NCI-H128 (cell line): ENCODE measurements around the gene TBCB.
"Not testable (repeated sequence)": the region's sequence is repeated elsewhere in the genome, so short reads cannot be mapped to it uniquely, and the experiment has no call there.

Experiments used
- DNase-seq: peaks from one replicate; lab custom pipeline; 2025; ENCODE audit not compliant: unreplicated experiment; lab: John Stamatoyannopoulos, UW

The TBCB gene

DNA sequence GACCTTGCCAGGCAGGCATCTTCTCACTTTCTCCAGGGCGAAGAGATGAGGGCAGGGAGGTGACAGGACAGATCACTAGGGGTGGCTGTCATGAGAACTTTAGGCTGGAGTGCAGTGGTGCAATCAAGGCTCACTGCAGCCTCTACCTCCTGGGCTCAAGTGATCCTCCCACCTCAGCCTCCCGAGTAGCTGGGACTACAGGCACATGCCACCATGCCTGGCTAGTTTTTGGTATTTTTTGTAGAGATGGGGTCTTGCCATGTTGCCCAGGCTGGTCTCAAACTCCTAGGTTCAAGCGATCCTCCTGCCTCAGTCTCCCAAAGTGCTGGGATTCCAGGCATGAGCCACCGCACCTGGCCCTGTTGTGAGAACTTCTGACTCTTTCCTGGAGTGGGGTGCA is 19.6 kb downstream of the TBCB start:
- DNase-seq = not testable (repeated sequence)

DNA sequence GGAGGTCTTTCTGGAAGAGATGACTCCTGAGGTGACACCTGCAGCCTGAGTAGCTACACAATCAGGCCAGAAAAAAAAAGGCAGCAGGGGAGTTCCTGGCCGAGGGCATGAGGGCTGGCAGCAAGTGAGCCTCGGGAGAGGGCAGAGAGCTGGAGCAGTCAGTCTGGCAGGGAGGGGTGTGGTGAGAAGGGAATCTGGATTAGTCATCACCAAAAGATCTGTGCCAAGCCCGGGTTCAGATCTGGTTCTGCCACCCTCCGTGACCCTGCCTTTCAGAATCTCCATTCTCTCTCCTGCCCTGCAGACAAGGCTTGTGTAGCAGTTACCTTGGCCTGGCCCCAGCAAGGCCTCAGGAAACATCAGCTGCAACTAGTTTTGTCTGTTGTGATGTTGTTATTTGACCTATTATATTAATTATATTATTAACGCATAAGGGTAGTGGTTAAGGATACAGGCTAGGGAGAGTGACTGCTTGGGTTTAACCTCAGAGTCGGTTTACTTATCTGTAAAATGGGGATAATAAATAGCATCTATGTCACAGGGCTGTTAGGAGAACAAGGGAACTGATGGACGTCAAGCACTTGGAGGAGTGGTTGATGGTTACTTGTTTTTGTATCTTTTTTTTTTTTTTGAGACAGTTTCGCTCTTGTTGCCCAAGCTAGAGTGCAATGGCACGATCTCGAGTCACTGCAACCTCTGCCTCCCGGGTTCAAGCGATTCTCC is 21.9 kb downstream of the TBCB start:
- DNase-seq = no peak

DNA sequence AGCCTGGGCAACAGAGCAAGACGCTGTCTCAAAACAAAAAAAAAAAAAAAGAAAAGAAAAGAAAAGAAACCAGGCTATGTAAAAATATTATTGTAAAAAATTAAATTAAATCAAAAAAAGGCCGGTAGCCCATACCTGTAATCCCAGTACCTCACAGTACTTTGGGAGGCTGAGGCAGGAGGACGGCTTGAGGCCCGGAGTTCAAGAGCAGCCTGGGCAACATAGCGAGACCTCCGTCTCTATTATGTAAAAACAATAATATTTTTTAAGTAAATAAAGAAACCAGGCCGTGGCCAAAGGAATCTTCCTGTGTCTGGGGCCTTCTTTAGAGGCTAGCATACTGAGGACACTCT is 23.8 kb downstream of the TBCB start:
- no peak for DNase-seq

GRCh38 chr19:36139473-36140303 is 24.4 kb downstream of the TBCB start, which contains the start of gene CAPNS1:
Gene CAPNS1, plus strand, starts transcription at chr19:36140066. Its CDS starts 946 bp downstream, at chr19:36141012.
- DNase-seq = peak; percentile 87

DNA sequence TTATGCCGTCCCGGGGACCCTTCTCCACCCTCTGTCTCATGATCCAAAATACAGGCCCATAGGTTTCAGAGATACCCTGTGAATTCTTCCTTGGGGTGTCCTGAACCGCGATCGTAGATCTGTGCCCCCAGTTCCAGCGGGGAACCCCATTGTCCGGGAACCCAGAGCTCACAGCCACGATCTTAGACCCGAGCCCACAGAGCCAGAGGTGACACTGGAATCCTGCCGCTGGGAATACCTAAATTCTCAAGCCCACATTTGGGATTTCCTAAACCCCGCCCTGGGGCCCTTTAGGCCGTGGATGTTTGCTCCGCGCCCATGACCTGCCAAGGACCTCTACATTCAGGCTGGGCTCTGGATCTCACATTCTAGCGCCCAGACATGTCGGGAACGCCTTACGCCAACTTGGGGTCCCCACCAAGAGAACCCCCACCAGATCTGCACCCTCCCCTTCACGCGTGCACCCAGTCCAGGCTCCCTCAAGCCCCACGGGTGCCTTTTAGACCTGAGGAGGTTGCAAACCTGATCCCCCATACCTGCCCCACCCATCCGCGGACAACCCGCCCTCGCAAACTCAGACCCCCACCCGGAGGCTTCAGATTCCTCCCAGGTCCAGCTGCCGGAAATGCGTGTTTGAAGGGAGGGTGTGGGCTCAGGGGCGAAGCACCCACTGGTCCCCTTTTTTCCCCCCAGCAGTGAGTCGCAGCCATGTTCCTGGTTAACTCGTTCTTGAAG is 25.2 kb downstream of the TBCB start:
- no peak for DNase-seq

GRCh38 chr19:36141039-36141927 is 26.0 kb downstream of the TBCB start:
- DNase-seq = peak; percentile 72

- DNase-seq = no peak
Measured at GRCh38 chr19:36142046-36142445, 26.8 kb downstream of the TBCB start.

DNA sequence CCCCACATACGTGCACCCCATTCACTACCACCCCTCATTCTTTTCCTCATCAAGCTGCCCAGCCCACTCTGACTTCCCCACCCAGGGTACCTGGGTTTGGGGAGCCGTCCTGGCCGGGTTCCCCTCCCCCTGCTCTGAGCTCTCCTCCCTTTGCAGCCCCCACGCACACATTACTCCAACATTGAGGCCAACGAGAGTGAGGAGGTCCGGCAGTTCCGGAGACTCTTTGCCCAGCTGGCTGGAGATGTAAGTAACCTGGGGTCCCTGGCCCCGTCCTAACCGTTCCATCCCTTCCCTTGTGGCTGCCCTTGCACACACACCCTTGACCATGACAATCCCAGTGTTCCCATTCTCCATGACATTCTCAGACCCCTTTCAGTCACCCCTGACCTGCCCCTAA is 27.2 kb downstream of the TBCB start:
- DNase-seq = no peak

- DNase-seq = no peak
Measured at GRCh38 chr19:36144624-36145023, 29.4 kb downstream of the TBCB start.

- no peak for DNase-seq
Measured at GRCh38 chr19:36149673-36150406, 34.6 kb downstream of the TBCB start.

GRCh38 chr19:36150586-36150985 is 35.3 kb downstream of the TBCB start:
- no peak for DNase-seq

DNA sequence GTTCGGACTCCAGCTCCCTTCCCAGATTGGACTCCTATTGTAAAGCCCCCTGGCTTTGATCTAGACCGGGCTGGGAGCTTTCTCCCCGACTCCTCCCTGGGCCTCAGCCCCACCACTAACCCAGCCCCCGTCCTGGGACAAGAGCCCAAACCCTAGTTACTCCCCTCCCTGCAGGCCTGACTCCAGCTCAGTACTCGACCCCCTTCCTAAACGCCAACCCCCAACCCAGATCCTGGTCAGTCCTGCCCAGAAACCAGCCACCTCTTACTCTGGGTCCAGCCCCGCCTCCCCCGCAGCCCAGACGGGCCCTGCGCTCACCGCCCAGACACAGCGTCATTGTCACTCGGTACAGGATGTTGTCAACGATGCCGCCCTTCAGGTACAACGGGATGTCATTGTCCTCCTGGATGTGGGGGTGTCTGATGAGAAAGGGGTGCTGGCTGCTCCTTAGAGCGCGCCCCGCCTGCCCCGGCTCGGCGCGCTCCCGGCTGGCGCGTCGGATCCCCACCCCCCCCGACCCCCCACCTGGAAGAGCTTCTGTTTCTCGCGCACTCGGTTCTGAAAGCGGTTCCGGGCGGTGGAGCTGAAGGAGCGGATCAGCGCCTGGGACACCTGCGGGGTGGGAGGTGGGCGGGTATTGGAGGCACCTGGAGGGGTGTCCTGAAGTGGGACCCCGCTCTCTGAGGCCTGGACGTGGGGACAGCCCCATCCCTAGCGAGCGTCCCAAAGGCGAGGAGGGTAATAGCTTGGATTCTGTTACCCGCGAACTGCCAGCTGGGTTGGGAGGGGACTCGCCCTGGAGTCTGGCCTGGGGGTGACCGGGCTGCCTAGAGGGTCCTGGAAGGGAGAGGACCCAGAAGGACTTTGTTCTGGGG is 36.1 kb downstream of the TBCB start:
- no peak for DNase-seq

DNA sequence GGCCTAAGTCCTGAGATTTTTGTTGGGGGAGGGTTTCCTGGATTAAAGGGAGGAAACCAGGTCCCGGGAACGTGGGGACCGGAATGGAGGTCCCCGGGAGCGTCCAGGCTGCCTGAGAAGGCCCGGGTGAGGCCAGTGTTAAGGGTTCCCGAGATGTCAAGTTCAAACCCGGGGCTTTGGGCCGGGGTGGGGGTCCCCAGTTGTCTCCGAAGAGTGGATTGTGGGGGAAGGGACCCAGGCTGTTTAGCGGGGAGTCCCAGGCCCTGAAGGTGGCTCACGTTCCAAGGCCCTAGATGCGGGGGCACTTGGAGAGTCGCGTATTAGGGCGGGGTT is 36.7 kb downstream of the TBCB start:
- DNase-seq = no peak

DNA sequence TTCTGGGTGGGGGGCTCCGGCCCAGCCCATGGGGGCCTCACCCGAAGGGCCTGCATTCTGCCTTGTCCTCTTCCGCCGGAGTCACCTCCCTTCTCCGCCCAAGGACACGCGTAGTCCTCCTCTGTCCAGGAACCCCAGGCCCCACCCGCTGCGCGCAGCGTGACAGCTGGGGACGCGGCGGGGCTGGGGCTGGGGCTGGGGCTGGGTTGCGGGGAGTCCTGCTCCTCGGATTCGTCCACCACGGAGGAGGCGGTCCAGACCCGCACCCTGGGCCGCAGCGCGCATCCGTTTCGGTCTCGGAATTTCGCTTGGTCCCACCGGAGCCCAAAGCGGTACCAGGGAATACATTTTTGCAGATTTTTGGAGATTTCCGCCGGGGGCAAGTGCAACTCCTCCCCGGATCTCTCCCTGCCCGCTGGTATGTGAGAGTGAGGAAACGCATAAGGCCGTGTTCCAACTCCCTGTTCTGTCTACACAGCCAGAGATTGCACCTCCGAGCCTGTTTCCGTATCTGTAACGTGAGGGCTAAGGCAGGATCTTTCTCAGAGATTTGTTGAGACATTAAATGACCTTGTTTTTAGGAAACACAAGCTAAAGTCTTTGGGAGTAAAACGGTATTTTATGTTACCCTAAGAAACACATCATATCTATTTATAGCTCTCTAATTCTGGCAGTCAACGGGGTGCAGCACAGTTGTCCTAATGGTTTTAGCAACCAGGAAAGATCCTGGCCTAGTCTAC is 37.3 kb downstream of the TBCB start, which contains the start of gene COX7A1:
COX7A1 (minus strand) TSS at position 96 of the 740 bp plus-strand sequence; CDS start at position 56, 40 bp downstream.
- DNase-seq = no peak

DNA sequence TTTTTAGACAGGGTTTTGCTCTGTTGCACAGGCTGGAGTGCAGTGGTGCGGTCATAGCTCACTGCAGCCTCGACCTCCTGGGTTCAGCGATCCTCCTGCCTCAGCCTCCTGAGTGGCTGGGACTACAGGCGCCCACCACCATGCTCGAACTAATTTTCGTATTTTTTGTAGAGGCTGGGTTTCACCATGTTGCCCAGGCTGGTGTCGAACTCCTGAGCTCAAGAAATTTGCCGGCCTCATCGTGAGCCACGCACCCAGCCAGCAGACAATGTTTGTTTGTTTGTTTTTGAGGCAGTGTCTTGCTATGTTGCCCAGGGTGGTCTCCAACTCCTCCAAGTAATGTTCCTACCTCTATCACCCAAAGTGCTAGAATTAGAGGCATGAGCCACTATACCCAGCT is 37.9 kb downstream of the TBCB start:
- DNase-seq = no peak

DNA sequence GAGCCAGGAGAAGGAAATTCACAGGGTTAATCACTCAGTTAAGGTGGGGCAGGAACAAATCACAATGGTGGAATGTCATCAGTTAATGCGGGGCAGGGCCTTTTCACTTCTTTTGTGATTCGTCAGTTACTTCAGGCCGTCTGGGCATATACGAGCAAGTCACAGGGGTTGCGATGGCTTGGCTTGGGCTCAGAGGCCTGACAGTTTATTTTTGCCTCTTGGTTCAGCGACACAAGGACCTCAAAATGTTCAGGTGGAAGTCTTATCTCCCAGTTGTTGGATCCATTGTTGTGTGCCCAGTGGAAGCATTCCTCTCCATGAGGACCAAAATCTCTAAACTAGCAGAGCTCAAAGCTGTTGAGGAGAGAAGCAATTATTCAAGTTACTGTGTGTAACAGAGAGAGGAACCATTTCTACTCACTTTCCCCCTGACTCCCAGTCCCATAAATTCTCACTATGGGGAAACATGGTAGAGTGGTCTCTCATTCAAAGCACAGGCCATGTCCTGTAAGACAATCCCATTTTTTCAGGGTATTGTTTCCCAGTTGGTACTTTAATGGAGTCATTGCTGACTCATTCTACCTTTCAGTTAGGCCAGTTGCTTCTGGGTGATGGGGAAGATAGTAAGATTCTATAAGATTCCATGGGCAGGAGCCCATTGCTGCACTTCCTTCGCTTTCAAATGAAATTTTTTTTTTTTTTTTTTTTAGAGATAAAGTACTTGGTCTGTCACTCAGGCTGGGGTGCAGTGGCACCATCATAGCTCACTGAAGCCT is 45.7 kb downstream of the TBCB start:
- DNase-seq = no peak

DNA sequence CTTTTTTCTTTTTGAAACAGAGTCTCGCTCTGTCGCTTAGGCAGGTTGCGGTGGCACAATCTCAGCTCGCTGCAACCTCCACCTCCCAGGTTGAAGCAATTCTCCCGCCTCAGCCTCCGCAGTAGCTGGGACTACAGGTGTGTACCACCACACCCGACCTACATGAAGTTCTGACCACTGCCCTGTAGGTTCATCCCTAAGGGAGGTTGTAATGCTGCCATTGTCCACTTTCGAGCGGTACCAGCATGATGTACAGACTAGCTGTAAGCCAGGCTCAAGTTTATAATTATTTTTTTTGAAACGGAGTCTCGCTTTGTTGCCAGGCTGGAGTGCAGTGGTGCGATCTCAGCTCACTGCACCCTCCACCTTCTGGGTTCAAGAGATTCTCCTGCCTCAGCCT is 48.5 kb downstream of the TBCB start:
- no peak for DNase-seq
